GM21528 (cell line): ENCODE measurements around the gene SLC25A23.

ENCODE experiments used
- ATAC-seq: cut with Tn5 transposase; IDR thresholded peaks from one replicate; pipeline ENCODE4 v1.9.1; 2021; ENCODE audit warnings: mild to moderate bottlenecking, moderate library complexity; ENCODE audit not compliant: unreplicated experiment, low FRiP score

SLC25A23 gene

GRCh38 chr19:6481541-6482342, 22.1 kb upstream of the SLC25A23 start, which contains the start of gene DENND1C:
DENND1C (minus strand) TSS chr19:6481787; CDS start chr19:6481695, 92 bp downstream.
- ATAC-seq, result peak; percentile 54

- ATAC-seq, result peak; percentile 30
Observed at GRCh38 chr19:6480848-6481415, 21.3 kb upstream of the SLC25A23 start.

- ATAC-seq, result no peak
Observed at GRCh38 chr19:6479836-6480398, 20.3 kb upstream of the SLC25A23 start.

GRCh38 chr19:6478815-6479214, 19.2 kb upstream of the SLC25A23 start:
- no peak for ATAC-seq

GRCh38 chr19:6476896-6477431, 17.4 kb upstream of the SLC25A23 start:
- ATAC-seq, result no peak

GRCh38 chr19:6476155-6476895, 16.7 kb upstream of the SLC25A23 start:
- ATAC-seq, result no peak

GRCh38 chr19:6475321-6476108, 15.9 kb upstream of the SLC25A23 start:
- ATAC-seq, result no peak

- ATAC-seq, result no peak
Observed at GRCh38 chr19:6473647-6474046, 14.1 kb upstream of the SLC25A23 start.

- ATAC-seq, result no peak
Observed at GRCh38 chr19:6472713-6473112, 13.1 kb upstream of the SLC25A23 start.

GRCh38 chr19:6471076-6471475, 11.5 kb upstream of the SLC25A23 start:
- no peak for ATAC-seq

GRCh38 chr19:6470173-6470572, 10.6 kb upstream of the SLC25A23 start:
- no peak for ATAC-seq

GRCh38 chr19:6467384-6467783, 7.8 kb upstream of the SLC25A23 start:
- ATAC-seq, result no peak

GRCh38 chr19:6466526-6467248, 7.1 kb upstream of the SLC25A23 start:
- ATAC-seq, result no peak

- ATAC-seq, result no peak
Observed at GRCh38 chr19:6465663-6466062, 6.1 kb upstream of the SLC25A23 start.

GRCh38 chr19:6465006-6465405, 5.4 kb upstream of the SLC25A23 start:
- no peak for ATAC-seq

- no peak for ATAC-seq
Observed at GRCh38 chr19:6464070-6464873, 4.7 kb upstream of the SLC25A23 start, which contains the start of gene CRB3. CRB3 (plus strand) TSS chr19:6464271; CDS start chr19:6464702, 431 bp downstream.

GRCh38 chr19:6460099-6460884, 700 bp upstream of the SLC25A23 start:
- ATAC-seq, result peak; percentile 69
